ENCODE results near the gene PCSK9.

- no peak for TF ChIP-seq CTCF (IDR thresholded peaks at IDR 0.05)
- no peak for TF ChIP-seq POLR2A (IDR thresholded peaks at IDR 0.05)
- TF ChIP-seq EP300 (IDR thresholded peaks at IDR 0.05), result no peak
Observed at GRCh38 chr1:55052221-55053142, 13.1 kb downstream of the PCSK9 start.
